ENCODE results near the gene EMC1. TPM values are rescaled to one million over a fixed set of nuclear protein-coding genes. Genes with fewer than 3 reads are reported as not detected.

EMC1 gene
- polyA plus RNA-seq, 2 of the 4 experiments (the other 2 are of a cell fraction) = 25.8 to 32.2 TPM

DNA sequence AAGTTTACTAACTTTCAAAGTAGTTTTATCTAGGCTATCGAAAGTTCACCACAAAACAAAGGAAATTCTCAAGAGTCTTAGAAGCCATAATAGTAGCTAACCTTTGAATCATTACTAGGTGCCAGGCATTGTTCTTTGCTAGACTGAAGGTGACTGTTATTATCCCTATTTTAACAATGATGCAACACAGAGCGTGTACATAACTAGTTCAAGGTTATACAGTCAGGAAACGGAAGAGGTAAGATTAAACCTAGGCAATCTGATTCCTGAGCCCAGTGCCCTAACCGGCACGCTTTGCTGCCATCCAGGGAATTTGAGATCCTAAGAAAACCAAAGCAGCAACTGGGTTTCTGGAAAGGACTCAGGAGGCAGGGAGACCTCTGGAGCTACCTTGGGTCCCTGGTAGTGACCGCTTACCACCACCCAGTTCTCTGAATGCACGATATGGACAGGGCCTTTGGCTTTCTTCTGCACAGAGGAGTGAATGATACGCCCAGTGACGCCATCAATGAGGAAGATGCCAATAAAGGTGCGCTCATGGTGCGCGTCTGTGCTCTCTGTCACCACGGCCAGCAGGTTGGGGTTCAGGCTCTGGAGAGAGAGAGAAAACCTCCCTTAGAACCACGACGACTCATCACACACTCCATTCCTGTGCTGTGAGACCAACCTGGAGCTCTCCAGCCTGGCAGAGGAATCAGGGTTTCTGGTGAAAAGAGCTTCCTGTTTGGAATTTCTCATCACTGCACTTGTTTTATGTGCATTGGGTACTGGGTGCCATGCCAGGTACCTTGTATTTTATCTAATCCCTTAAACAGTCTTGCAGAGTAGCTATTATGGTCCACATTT lies 28.1 kb downstream of the EMC1 start:
- Histone ChIP-seq H3K9me3 (no peaks in the 10 kb centered on the region), H3K4me3 (no peak overlapping the region), H3K27ac (no peak overlapping the region), H3K4me2 (no peak overlapping the region), H3K4me1 (no peaks in the 10 kb centered on the region)
- no peak for TF ChIP-seq POLR2A (IDR thresholded peaks at IDR 0.05; ENCODE audit: low read length)
- TF ChIP-seq CBX8 (IDR thresholded peaks at IDR 0.05) = no peak
- no peak for TF ChIP-seq ZSCAN20 (CRISPR knock-in tag; IDR thresholded peaks at IDR 0.05)
- no peak for TF ChIP-seq RAD21 (conservative IDR thresholded peaks at IDR 0.05 in 1 of 2, IDR thresholded peaks at IDR 0.05 in 1 of 2)
- TF ChIP-seq, protein P1, sequence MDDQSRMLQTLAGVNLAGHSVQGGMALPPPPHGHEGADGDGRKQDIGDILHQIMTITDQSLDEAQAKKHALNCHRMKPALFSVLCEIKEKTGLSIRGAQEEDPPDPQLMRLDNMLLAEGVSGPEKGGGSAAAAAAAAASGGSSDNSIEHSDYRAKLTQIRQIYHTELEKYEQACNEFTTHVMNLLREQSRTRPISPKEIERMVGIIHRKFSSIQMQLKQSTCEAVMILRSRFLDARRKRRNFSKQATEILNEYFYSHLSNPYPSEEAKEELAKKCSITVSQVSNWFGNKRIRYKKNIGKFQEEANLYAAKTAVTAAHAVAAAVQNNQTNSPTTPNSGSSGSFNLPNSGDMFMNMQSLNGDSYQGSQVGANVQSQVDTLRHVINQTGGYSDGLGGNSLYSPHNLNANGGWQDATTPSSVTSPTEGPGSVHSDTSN (IDR thresholded peaks at IDR 0.05) = no peak
- TF ChIP-seq NPAS2 (CRISPR knock-in tag; IDR thresholded peaks at IDR 0.05; ENCODE audit: borderline replicate concordance) = no peak
- TF ChIP-seq RARB (CRISPR knock-in tag; IDR thresholded peaks at IDR 0.05) = no peak
- TF ChIP-seq ZC3H11A (IDR thresholded peaks at IDR 0.05) = no peak
- TF ChIP-seq JUNB (IDR thresholded peaks at IDR 0.05) = no peak
- TF ChIP-seq EHF (CRISPR knock-in tag; IDR thresholded peaks at IDR 0.05) = no peak
- no peak for TF ChIP-seq FOSL2 (IDR thresholded peaks at IDR 0.05)
- TF ChIP-seq FOSL2 (CRISPR knock-in tag; IDR thresholded peaks at IDR 0.05) = no peak
- DNase-seq (ENCODE audit: low read depth in 1 of 2, low spot score in 1 of 2) (no peak), FAIRE-seq (no peak), ATAC-seq (no peak)
- CTCF ChIA-PET = interaction anchor here (1.6 kb wide), 1 partner anchor 18 kb away, joined by 6 read pairs; no protein-coding TSS in a partner anchor
- 93% methylated on average over 15 of the region's 15 CpGs for WGBS (ENCODE audit: missing lambda C conversion rate)
- POLR2A ChIA-PET = no interaction called here

DNA sequence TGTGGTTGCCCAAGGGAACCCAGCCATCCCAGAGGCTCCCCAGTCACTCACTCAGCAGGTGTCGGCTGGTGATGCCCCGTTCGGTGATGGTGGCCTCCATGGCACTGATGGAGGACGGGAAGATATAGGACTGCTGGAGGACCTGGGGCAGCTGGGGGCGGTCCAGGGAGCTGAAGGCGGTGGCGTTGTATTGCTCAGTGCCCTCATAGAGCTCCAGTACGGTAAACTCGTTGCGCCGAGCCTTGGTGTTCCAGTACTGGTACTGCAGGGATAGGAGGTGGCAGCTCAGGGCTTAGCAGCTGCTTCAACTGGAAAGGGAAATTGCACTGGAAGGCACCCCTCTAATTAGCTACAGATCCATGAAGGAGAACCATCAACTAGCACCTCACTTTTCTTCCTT lies 28.8 kb downstream of the EMC1 start:
- CTCF ChIA-PET = interaction anchor here (0.5 to 1.6 kb wide), 2 partner anchors 18 to 416 kb away, joined by 3 to 6 read pairs; no protein-coding TSS in a partner anchor
- POLR2A ChIA-PET = no interaction called here
- DNase-seq (ENCODE audit: low read depth in 1 of 2, low spot score in 1 of 2) (no peak), FAIRE-seq (no peak), ATAC-seq (no peak)
- H3K4me3 ChIP-seq = no peak overlapping the region
- no peak for TF ChIP-seq EHF (CRISPR knock-in tag; IDR thresholded peaks at IDR 0.05)
- no peak for TF ChIP-seq KDM1A (IDR thresholded peaks at IDR 0.05; ENCODE audit: low read depth)
- WGBS (ENCODE audit: missing lambda C conversion rate) = 93% methylated on average over 11 of the region's 11 CpGs
- no peaks in the 10 kb centered on the region for H3K4me1 ChIP-seq
- no peak overlapping the region for H3K27ac ChIP-seq
- no peak overlapping the region for H3K4me2 ChIP-seq
- no peaks in the 10 kb centered on the region for H3K9me3 ChIP-seq

DNA sequence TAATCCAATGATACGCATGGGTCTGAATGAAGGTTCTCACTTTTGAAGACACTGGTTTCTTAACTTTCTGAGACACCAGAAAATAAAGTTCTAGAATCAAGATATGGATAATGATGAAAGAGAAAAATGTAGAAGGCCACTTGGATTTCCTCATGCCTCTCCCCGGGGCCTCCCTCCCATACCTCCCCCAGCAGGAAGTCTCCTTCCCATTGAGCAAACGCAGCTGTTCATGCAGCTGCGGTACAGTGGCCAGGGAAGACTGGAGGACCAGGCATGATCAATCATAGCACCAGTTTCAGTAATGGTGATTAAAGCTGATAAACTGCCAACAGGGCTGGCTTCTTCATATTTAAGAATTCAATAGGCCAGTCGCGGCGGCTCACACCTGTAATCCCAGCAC lies 30.3 kb downstream of the EMC1 start:
- FAIRE-seq (no peak), DNase-seq (ENCODE audit: low read depth in 1 of 2, low spot score in 1 of 2) (no peak), ATAC-seq (no peak)
- ChIA-PET CTCF (interaction anchor here (0.7 to 0.8 kb wide), 2 partner anchors 30 to 120 kb away, joined by 3 read pairs; partner anchors contain the start of genes EMC1 and MRTO4), POLR2A (no interaction called here)
- H3K4me1 ChIP-seq = no peaks in the 10 kb centered on the region
- no peaks in the 10 kb centered on the region for H3K9me3 ChIP-seq
- WGBS (ENCODE audit: missing lambda C conversion rate) = 88% methylated on average over 7 of the region's 7 CpGs
- H3K4me3 ChIP-seq = no peak overlapping the region
- no peak for TF ChIP-seq HOXA7 (CRISPR knock-in tag; IDR thresholded peaks at IDR 0.05)
- TF ChIP-seq EP300 (IDR thresholded peaks at IDR 0.05) = no peak
- no peak for TF ChIP-seq CHD2 (IDR thresholded peaks at IDR 0.05; ENCODE audit: low read length, partially characterized antibody)
- no peak for TF ChIP-seq POLR2AphosphoS2 (conservative IDR thresholded peaks at IDR 0.05; ENCODE audit: low read length)
- TF ChIP-seq CBX8 (IDR thresholded peaks at IDR 0.05) = no peak
- no peak for TF ChIP-seq FOXS1 (CRISPR knock-in tag; IDR thresholded peaks at IDR 0.05)
- no peak for TF ChIP-seq FOSB (CRISPR knock-in tag; IDR thresholded peaks at IDR 0.05)
- no peak for TF ChIP-seq ESRRA (IDR thresholded peaks at IDR 0.05; ENCODE audit: borderline replicate concordance, low read length)
- no peak for TF ChIP-seq SREBF2 (IDR thresholded peaks at IDR 0.05)
- TF ChIP-seq TP53 (CRISPR knock-in tag; IDR thresholded peaks at IDR 0.05) = no peak
- no peak for TF ChIP-seq CBX2 (IDR thresholded peaks at IDR 0.05; ENCODE audit: borderline replicate concordance, low read depth)
- TF ChIP-seq EHF (CRISPR knock-in tag; IDR thresholded peaks at IDR 0.05) = no peak
- TF ChIP-seq BHLHE40 (IDR thresholded peaks at IDR 0.05; ENCODE audit: low read depth, low read length) = no peak
- no peak for TF ChIP-seq POLR2A (IDR thresholded peaks at IDR 0.05; ENCODE audit: low read length)
- no peak for TF ChIP-seq RNF2 (IDR thresholded peaks at IDR 0.05; ENCODE audit: borderline replicate concordance, low read depth)
- no peak for TF ChIP-seq CEBPB (IDR thresholded peaks at IDR 0.05)
- H3K4me2 ChIP-seq = no peak overlapping the region
- no peak overlapping the region for H3K27ac ChIP-seq

Measured in A549 (cell line).